IMR-90 (cell line): ENCODE measurements around the gene EIF4G2. TPM values are rescaled to one million over a fixed set of nuclear protein-coding genes. Genes with fewer than 3 reads are reported as not detected.

Experiments used
- ATAC-seq: fragments of 200-7000 bp; cut with Tn5 transposase; 2 replicates; pipeline ENCODE4 v1.9.1; 2020; ENCODE audit warnings: low read depth, mild to moderate bottlenecking, moderate library complexity
- BruUV-seq: library from RNA; stranded (reverse); fragments of 400-500 nt; replicated peaks from 2 replicates; lab custom pipeline; 2021; lab: Mats Ljungman, UMichigan
- CTCF ChIA-PET: fragments of 300-600 bp; formaldehyde crosslinking; extraction: SDS; loops from one replicate; lab custom pipeline; 2021; ENCODE audit warnings: antibody characterized with exemption; lab: Yijun Ruan, JAX
- POLR2A ChIA-PET: fragments of 300-600 bp; sonication (Branson Sonifier 250); formaldehyde crosslinking; loops from one replicate; lab custom pipeline; 2022; ENCODE audit warnings: antibody characterized with exemption; ENCODE audit not compliant: unreplicated experiment; lab: Charles Lee
- DNase-seq: peaks from one replicate; pipeline ENCODE4 v3.0.0; 2013
- H2AFZ ChIP-seq: replicated peaks from 2 replicates; pipeline ENCODE3; 2013; ENCODE audit warnings: low read length, mild to moderate bottlenecking; ENCODE audit not compliant: poor library complexity
- H2AK5ac ChIP-seq: 2 replicates; pipeline ENCODE4 v1.6.1; 2013; ENCODE audit warnings: low read depth, low read length, inconsistent platforms
- H2AK9ac ChIP-seq: replicated peaks from 2 replicates; pipeline ENCODE3; 2013; ENCODE audit warnings: mild to moderate bottlenecking, low read depth, low read length, moderate library complexity; ENCODE audit not compliant: poor library complexity
- H2BK120ac ChIP-seq: 2 replicates; pipeline ENCODE4 v1.6.1; 2013; ENCODE audit warnings: low read depth, low read length, inconsistent platforms
- H2BK15ac ChIP-seq: 3 replicates; pipeline ENCODE4 v1.6.1; 2013; ENCODE audit warnings: low read depth, low read length, inconsistent platforms
- H2BK20ac ChIP-seq: 2 replicates; pipeline ENCODE4 v1.6.1; 2013; ENCODE audit warnings: low read depth, mild to moderate bottlenecking, inconsistent platforms, low read length, moderate library complexity
- H2BK5ac ChIP-seq: 2 replicates; pipeline ENCODE4 v1.6.1; 2013; ENCODE audit warnings: mild to moderate bottlenecking, low read depth, low read length, inconsistent platforms; ENCODE audit not compliant: poor library complexity, severe bottlenecking
- H3K14ac ChIP-seq: replicated peaks from 2 replicates; pipeline ENCODE4 v1.6.1; 2013; ENCODE audit warnings: low read depth, low read length, inconsistent platforms
- H3K18ac ChIP-seq: 2 replicates; pipeline ENCODE4 v1.6.1; 2013; ENCODE audit warnings: low read depth, low read length, control low read depth
- H3K23ac ChIP-seq: 2 replicates; pipeline ENCODE4 v1.6.1; 2013; ENCODE audit warnings: low read depth, low read length, inconsistent platforms
- H3K27ac ChIP-seq: 2 replicates; pipeline ENCODE4 v1.5.1; 2013; ENCODE audit warnings: mild to moderate bottlenecking, control low read depth, low read length; ENCODE audit not compliant: insufficient read depth
- H3K27me3 ChIP-seq: 2 replicates; pipeline ENCODE4 v1.6.1; 2013; ENCODE audit warnings: low read length; ENCODE audit not compliant: control insufficient read depth, insufficient read depth
- H3K36me3 ChIP-seq: 2 replicates; pipeline ENCODE4 v1.6.1; 2013; ENCODE audit warnings: low read length, mixed read lengths; ENCODE audit not compliant: control insufficient read depth, insufficient read depth
- H3K4ac ChIP-seq: 2 replicates; pipeline ENCODE4 v1.6.1; 2013; ENCODE audit warnings: low read depth, low read length, inconsistent platforms
- H3K4me1 ChIP-seq: 2 replicates; pipeline ENCODE4 v1.6.1; 2013; ENCODE audit warnings: low read length, mixed read lengths; ENCODE audit not compliant: control insufficient read depth, insufficient read depth
- H3K4me2 ChIP-seq: 2 replicates; pipeline ENCODE4 v1.6.1; 2013; ENCODE audit warnings: low read depth, mild to moderate bottlenecking, control low read depth, low read length, moderate library complexity
- H3K4me3 ChIP-seq: 2 replicates; pipeline ENCODE4 v1.5.1; 2013; ENCODE audit warnings: low read depth, mild to moderate bottlenecking, control low read depth, low read length, moderate library complexity; ENCODE audit not compliant: insufficient read depth
- H3K56ac ChIP-seq: 2 replicates; pipeline ENCODE4 v1.6.1; 2013; ENCODE audit warnings: low read length, inconsistent platforms; ENCODE audit not compliant: insufficient read depth; ENCODE audit errors: extremely low read depth
- H3K79me1 ChIP-seq, 2 experiments: 2 replicates each; pipeline ENCODE4 v1.6.1; 2013; ENCODE audit warnings: low read length in 2 of 2, inconsistent platforms in 1 of 2, low read depth in 1 of 2
- H3K9ac ChIP-seq: 2 replicates; pipeline ENCODE4 v1.6.1; 2013; ENCODE audit warnings: low read depth, low read length, control low read depth
- H3K9me1 ChIP-seq: 2 replicates; pipeline ENCODE4 v1.6.1; 2013; ENCODE audit warnings: low read length, inconsistent platforms; ENCODE audit not compliant: insufficient read depth
- H3K9me3 ChIP-seq: 2 replicates; pipeline ENCODE4 v1.6.1; 2013; ENCODE audit warnings: low read length; ENCODE audit not compliant: control insufficient read depth, insufficient read depth
- H4K20me1 ChIP-seq: 2 replicates; pipeline ENCODE4 v1.6.1; 2013; ENCODE audit warnings: low read length, inconsistent platforms; ENCODE audit not compliant: insufficient read depth
- H4K5ac ChIP-seq: 2 replicates; pipeline ENCODE4 v1.6.1; 2013; ENCODE audit warnings: mild to moderate bottlenecking, low read depth, low read length, control low read depth
- H4K8ac ChIP-seq, 2 experiments: 2 replicates each; pipeline ENCODE4 v1.6.1; 2013; ENCODE audit warnings: low read depth in 2 of 2, low read length in 2 of 2, control low read depth in 1 of 2, inconsistent platforms in 1 of 2
- H4K91ac ChIP-seq: 2 replicates; pipeline ENCODE4 v1.6.1; 2013; ENCODE audit warnings: low read depth, low read length, inconsistent platforms; ENCODE audit not compliant: insufficient read depth
- BHLHE40 ChIP-seq: fragments of 150-350 bp; IDR thresholded peaks from 2 replicates; pipeline ENCODE4 v1.6.1; 2016; ENCODE audit warnings: mild to moderate bottlenecking, low read depth, low read length
- CHD1 ChIP-seq: IDR thresholded peaks from 2 replicates; pipeline ENCODE4 v1.6.1; 2012; ENCODE audit warnings: low read depth, low read length, improper control_type of control experiment
- FOS ChIP-seq: fragments of 150-350 bp; IDR thresholded peaks from 2 replicates; pipeline ENCODE4 v1.6.1; 2016; ENCODE audit warnings: low read depth, low read length
- MAFK ChIP-seq: IDR thresholded peaks from 2 replicates; pipeline ENCODE4 v1.6.1; 2012; ENCODE audit warnings: low read depth, low read length, improper control_type of control experiment
- MAZ ChIP-seq: IDR thresholded peaks from 2 replicates; pipeline ENCODE4 v1.6.1; 2012; ENCODE audit warnings: low read depth, mild to moderate bottlenecking, low read length, improper control_type of control experiment, moderate library complexity, borderline replicate concordance
- NFE2L2 ChIP-seq: fragments of 150-350 bp; IDR thresholded peaks from 2 replicates; pipeline ENCODE4 v1.6.1; 2016; ENCODE audit warnings: low read depth, mild to moderate bottlenecking, low read length
- POLR2A ChIP-seq: IDR thresholded peaks from 2 replicates; pipeline ENCODE4 v1.6.1; 2012; ENCODE audit warnings: mild to moderate bottlenecking, low read depth, low read length
- RAD21 ChIP-seq: IDR thresholded peaks from 2 replicates; pipeline ENCODE4 v1.6.1; 2012; ENCODE audit warnings: low read length, improper control_type of control experiment
- RCOR1 ChIP-seq: IDR thresholded peaks from 2 replicates; pipeline ENCODE4 v1.6.1; 2012; ENCODE audit warnings: mild to moderate bottlenecking, low read length, improper control_type of control experiment; ENCODE audit not compliant: insufficient replicate concordance
- RFX5 ChIP-seq: IDR thresholded peaks from 2 replicates; pipeline ENCODE4 v1.8.0; 2012; ENCODE audit warnings: low read depth, mild to moderate bottlenecking, low read length, moderate library complexity
- WGBS, 2 experiments: methylation state at CpG; one replicate each; pipeline versions ENCODE4 v1.1.5 to v1.1.7; 2013; ENCODE audit warnings: missing lambda C conversion rate in 2 of 2; ENCODE audit not compliant: insufficient read length in 1 of 2; ENCODE audit errors: extremely low coverage in 2 of 2; 5-methylcytosine and 5-hydroxymethylcytosine counted together
- dilution Hi-C: fragments of 300-500 bp; cut with HindIII; formaldehyde crosslinking; loops from one replicate; pipeline ENCODE4 v1.14.3; 2018; ENCODE audit warnings: low sequenced_read_pairs; ENCODE audit not compliant: unreplicated experiment
- in situ Hi-C: fragments of 300-500 bp; cut with MboI; formaldehyde crosslinking; loops from 3 replicates; pipeline ENCODE4 v1.14.3; 2019; ENCODE audit warnings: low sequenced_read_pairs, inconsistent platforms, mixed read lengths
- intact Hi-C: fragments of 100-400 bp; cut with micrococcal nuclease; formaldehyde crosslinking; loops from 2 replicates; pipeline ENCODE4 v1.10.0; 2022
- polyA plus RNA-seq, 3 experiments: library from polyadenylated mRNA; depleted of rRNA; stranded (reverse); fragments of >200 nt; gene quantifications; 2 replicates each; pipeline ENCODE4 v1.2.3, GENCODE V29; 2012; ENCODE audit warnings: low replicate concordance in 1 of 3
- total RNA-seq: library from RNA; depleted of rRNA; stranded (reverse); fragments of >200 nt; gene quantifications from 2 replicates; pipeline ENCODE4 v1.2.3, GENCODE V29; 2012
- TF ChIP-seq, protein P1 (sequence below): conservative IDR thresholded peaks from 2 replicates; pipeline ENCODE4 v1.5.1; 2012; ENCODE audit warnings: mild to moderate bottlenecking, low read depth, low read length, improper control_type of control experiment

The EIF4G2 gene
- total and polyA plus RNA-seq, 2 of the 4 experiments (the other 2 are of a cell fraction): 492 to 1,216 TPM

DNA sequence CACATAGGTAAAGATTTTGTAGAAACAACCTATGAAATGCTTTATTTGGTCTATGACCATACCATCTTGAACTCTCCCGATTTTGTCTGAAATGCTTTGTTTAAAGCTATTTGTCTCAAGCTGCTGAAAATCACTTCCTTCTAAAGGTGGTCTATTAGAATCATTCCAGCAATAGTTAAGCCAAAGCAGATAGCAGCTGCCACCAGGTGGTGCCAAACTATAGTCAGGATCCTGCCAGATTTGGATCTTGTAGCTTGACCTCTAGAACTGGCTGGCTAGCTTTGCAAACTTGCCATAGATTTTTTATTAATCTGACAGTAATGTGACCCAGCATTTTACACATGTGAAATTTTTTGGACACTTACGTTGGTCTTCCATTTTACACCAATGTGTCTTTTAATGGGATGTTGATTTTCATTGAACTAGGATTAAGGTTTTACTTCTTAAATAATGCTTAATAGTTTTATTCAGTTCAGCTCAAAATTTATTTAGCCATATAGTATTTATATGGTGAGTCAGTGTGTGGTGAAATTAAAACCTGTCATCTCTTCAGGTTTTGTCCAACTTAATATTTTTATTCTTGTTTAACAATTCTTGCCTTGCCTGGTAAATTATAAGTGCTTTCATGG, 38.0 kb downstream of the EIF4G2 start (continued):
- no peak for TF ChIP-seq CHD1

DNA sequence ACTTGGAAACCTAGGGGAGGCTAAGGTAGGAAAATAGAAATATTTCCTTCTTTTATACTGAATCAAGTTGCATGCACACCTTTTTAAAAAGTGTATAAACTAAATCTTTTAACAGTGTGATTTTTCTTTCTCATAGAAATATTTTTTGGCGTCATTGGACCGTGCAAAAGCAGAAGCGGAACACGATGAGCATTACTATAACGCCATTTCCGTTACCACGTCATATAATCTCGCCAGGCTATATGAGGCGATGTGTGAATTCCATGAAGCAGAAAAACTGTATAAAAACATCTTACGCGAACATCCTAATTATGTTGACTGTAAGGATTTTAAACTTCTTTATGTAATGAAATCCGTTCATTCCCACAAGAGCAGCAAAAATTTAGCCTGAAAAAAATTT, 44.3 kb downstream of the EIF4G2 start:
- dilution Hi-C loops: no loop called here
- POLR2A ChIA-PET: no interaction called here

More for the DNA sequence above, 44.3 kb downstream of the EIF4G2 start:
- peaks cover 34% of the 10 kb centered on the region for H3K36me3 ChIP-seq
- no peak overlapping the region for H3K4ac ChIP-seq
- H3K27ac ChIP-seq: no peak overlapping the region
- DNase-seq (no peak), ATAC-seq (no peak)
- no peak overlapping the region for H3K18ac ChIP-seq
- TF ChIP-seq RFX5 (no peak), NFE2L2 (no peak), RCOR1 (no peak), MAFK (no peak), RAD21 (no peak), CHD1 (no peak), POLR2A (no peak), FOS (no peak), BHLHE40 (no peak), MAZ (no peak)
- TF ChIP-seq, protein P1, sequence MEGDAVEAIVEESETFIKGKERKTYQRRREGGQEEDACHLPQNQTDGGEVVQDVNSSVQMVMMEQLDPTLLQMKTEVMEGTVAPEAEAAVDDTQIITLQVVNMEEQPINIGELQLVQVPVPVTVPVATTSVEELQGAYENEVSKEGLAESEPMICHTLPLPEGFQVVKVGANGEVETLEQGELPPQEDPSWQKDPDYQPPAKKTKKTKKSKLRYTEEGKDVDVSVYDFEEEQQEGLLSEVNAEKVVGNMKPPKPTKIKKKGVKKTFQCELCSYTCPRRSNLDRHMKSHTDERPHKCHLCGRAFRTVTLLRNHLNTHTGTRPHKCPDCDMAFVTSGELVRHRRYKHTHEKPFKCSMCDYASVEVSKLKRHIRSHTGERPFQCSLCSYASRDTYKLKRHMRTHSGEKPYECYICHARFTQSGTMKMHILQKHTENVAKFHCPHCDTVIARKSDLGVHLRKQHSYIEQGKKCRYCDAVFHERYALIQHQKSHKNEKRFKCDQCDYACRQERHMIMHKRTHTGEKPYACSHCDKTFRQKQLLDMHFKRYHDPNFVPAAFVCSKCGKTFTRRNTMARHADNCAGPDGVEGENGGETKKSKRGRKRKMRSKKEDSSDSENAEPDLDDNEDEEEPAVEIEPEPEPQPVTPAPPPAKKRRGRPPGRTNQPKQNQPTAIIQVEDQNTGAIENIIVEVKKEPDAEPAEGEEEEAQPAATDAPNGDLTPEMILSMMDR: no peak
- H2BK20ac ChIP-seq: no peak overlapping the region
- no peak overlapping the region for H2AK9ac ChIP-seq
- no peak overlapping the region for H3K9ac ChIP-seq
- CTCF ChIA-PET: no interaction called here
- no peaks in the 10 kb centered on the region for H4K20me1 ChIP-seq
- no peak overlapping the region for H4K5ac ChIP-seq
- H3K9me3 ChIP-seq: no peaks in the 10 kb centered on the region
- H4K91ac ChIP-seq: no peak overlapping the region
- H2BK5ac ChIP-seq: no peak overlapping the region
- H3K56ac ChIP-seq: no peak overlapping the region
- no peak overlapping the region for H2BK15ac ChIP-seq
- intact Hi-C loops (no loop called here), in situ Hi-C loops (no loop called here)
- no peaks in the 10 kb centered on the region for H3K27me3 ChIP-seq
- H3K23ac ChIP-seq: no peak overlapping the region
- H3K4me1 ChIP-seq: no peaks in the 10 kb centered on the region
- H4K8ac ChIP-seq: no peak overlapping the region
- no peak overlapping the region for H2BK120ac ChIP-seq
- H2AFZ ChIP-seq: no peak overlapping the region
- no peak overlapping the region for H2AK5ac ChIP-seq
- no peaks in the 10 kb centered on the region for H3K9me1 ChIP-seq
- H3K4me2 ChIP-seq: no peak overlapping the region
- H3K79me1 ChIP-seq: no peaks in the 10 kb centered on the region
- no CpG with 5 or more reads among the region's 12 CpGs for WGBS, 2 experiments
- no TSS peak for BruUV-seq
- H3K4me3 ChIP-seq: no peak overlapping the region
- no peak overlapping the region for H3K14ac ChIP-seq
